BLaER1 treated with 17β-estradiol and CSF1 and Interleukin-3, amounts not matched to agents 10 nM and 100 nM (cell line): Measurements from ENCODE around the gene TGFBR3L.
A peak's percentile ranks its signal among the peaks of the same experiment; 100 is the strongest.
"Not testable (repeated sequence)": the region's sequence is repeated elsewhere in the genome, so short reads cannot be mapped to it uniquely, and the experiment has no call there.

ENCODE experiments used
- H3K27ac ChIP-seq, 11 experiments: shearing (Covaris generic); formaldehyde crosslinking; 2 replicates each; pipeline ENCODE4 v1.8.1; 2022
- H3K27me3 ChIP-seq, 11 experiments: shearing (Covaris generic); formaldehyde crosslinking; 2 replicates each; pipeline ENCODE4 v1.8.1; 2022
- H3K36me3 ChIP-seq, 11 experiments: shearing (Covaris generic); formaldehyde crosslinking; 2 replicates each; pipeline ENCODE4 v1.8.1; 2022
- H3K4me1 ChIP-seq, 10 experiments: shearing (Covaris generic); formaldehyde crosslinking; 2 replicates each; pipeline ENCODE4 v1.8.1; 2022
- H3K4me2 ChIP-seq, 11 experiments: shearing (Covaris generic); formaldehyde crosslinking; 2 replicates each; pipeline ENCODE4 v1.8.1; 2022
- H3K4me3 ChIP-seq, 10 experiments: shearing (Covaris generic); formaldehyde crosslinking; 2 replicates each; pipeline ENCODE4 v1.8.1; 2022
- H3K9ac ChIP-seq, 11 experiments: shearing (Covaris generic); formaldehyde crosslinking; 2 replicates each; pipeline ENCODE4 v1.8.1; 2022
- H3K9me3 ChIP-seq, 11 experiments: shearing (Covaris generic); formaldehyde crosslinking; replicated peaks in 1 of 11; 2 replicates each; pipeline ENCODE4 v1.8.1; 2022
- H4K20me1 ChIP-seq, 11 experiments: shearing (Covaris generic); formaldehyde crosslinking; 2 replicates each; pipeline ENCODE4 v1.8.1; 2022
- Cebpa-rat ChIP-seq, 11 experiments: shearing (Covaris generic); IDR thresholded peaks; 2 replicates each; pipeline ENCODE4 v1.8.1; 2022

Gene TGFBR3L

GRCh38 chr19:7887408-7888144, 27.1 kb upstream of the TGFBR3L start:
- Histone ChIP-seq H3K4me3 (no peak overlapping the region), H3K36me3 (no peaks in the 10 kb centered on the region), H4K20me1 (no peaks in the 10 kb centered on the region), H3K27ac (no peak overlapping the region), H3K4me2 (no peak overlapping the region; a peak in 1 of 22 replicates), H3K9me3 (no peaks in the 10 kb centered on the region), H3K27me3 (peaks cover 0 to 22% (median 16%) of the 10 kb centered on the region in 11 experiments; a peak in 14 of 22 replicates), H3K9ac (no peak overlapping the region), H3K4me1 (peaks cover 21 to 55% (median 40%) of the 10 kb centered on the region in 10 experiments)
- no peak for TF ChIP-seq Cebpa-rat (IDR thresholded peaks at IDR 0.05)

GRCh38 chr19:7888145-7888825, 26.3 kb upstream of the TGFBR3L start, which contains the start of gene LRRC8E:
TSS of gene LRRC8E (plus strand) at chr19:7888510. CDS start at chr19:7895604, 7,094 bp downstream.
- no peaks in the 10 kb centered on the region for H3K9me3 ChIP-seq
- H4K20me1 ChIP-seq, result no peaks in the 10 kb centered on the region
- H3K4me3 ChIP-seq, result no peak within 1 kb of the TSS
- TF ChIP-seq Cebpa-rat (IDR thresholded peaks at IDR 0.05), result no peak
- H3K27me3 ChIP-seq, result peaks cover 0 to 22% (median 16%) of the 10 kb centered on the region in 11 experiments; a peak in 14 of 22 replicates
- H3K36me3 ChIP-seq, result no peaks in the 10 kb centered on the region
- H3K4me2 ChIP-seq, result no peak within 1 kb of the TSS; a peak in 1 of 22 replicates
- H3K4me1 ChIP-seq, result peaks cover 18 to 56% (median 38%) of the 10 kb centered on the region in 10 experiments
- H3K27ac ChIP-seq, result no peak within 1 kb of the TSS
- H3K9ac ChIP-seq, result no peak within 1 kb of the TSS

- H3K27ac ChIP-seq, result no peak overlapping the region
- TF ChIP-seq Cebpa-rat (IDR thresholded peaks at IDR 0.05), result no peak
- no peak overlapping the region for H3K9ac ChIP-seq
Measured at GRCh38 chr19:7888826-7889217, 25.8 kb upstream of the TGFBR3L start.

DNA sequence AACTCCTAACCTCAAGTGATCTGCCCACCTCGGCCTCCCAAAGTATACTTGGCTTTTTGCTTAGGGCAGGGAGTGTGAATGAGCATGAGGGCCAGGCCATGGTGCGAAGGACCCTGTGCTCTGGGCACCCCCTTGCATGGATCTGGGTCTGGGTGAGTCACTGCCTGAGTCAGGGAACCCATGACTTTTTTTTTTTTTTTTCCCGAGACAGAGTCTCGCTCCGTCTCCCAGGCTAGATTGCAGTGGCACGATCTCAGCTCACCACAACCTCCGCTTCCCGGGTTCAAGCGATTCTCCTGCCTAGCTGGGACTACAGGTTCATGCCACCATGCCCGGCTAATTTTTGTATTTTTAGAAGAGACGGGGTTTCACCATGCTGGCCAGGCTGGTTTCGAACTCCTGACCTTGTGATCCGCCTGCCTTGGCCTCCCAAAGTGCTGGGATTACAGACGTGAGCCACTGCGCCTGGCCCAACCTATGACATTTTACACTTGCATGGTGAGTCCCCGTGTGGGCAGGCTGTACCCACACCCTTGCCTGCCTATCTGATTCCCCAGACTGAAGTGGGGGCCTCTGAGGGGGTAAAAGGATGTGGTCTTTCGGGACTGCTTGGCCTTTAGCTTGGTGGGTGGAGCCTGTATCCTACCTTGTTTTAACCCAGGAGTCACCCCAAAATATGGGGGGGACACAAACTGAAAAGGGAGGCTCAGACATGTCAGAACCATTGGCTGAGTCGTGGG, 21.1 kb upstream of the TGFBR3L start:
- H3K4me3 ChIP-seq, H4K20me1 ChIP-seq, H3K9me3 ChIP-seq, H3K27ac ChIP-seq, H3K9ac ChIP-seq, H3K36me3 ChIP-seq: not testable (repeated sequence)
- peaks cover 0 to 11% (median 7%) of the 10 kb centered on the region in 11 experiments; a peak in 14 of 22 replicates for H3K27me3 ChIP-seq
- H3K4me2 ChIP-seq, result 0 out of 22 replicates have a peak overlapping the region, but pooled peaks of 1 of the 11 experiments have one; percentile 77
- H3K4me1 ChIP-seq, result peaks cover 9 to 43% (median 29%) of the 10 kb centered on the region in 10 experiments

More at GRCh38 chr19:7888826-7889217, 25.8 kb upstream of the TGFBR3L start:
- no peaks in the 10 kb centered on the region for H4K20me1 ChIP-seq
- no peak overlapping the region for H3K4me3 ChIP-seq
- no peaks in the 10 kb centered on the region for H3K36me3 ChIP-seq
- H3K4me1 ChIP-seq, result peaks cover 12 to 56% (median 35%) of the 10 kb centered on the region in 10 experiments
- H3K27me3 ChIP-seq, result peaks cover 0 to 22% (median 16%) of the 10 kb centered on the region in 11 experiments; a peak in 14 of 22 replicates
- H3K9me3 ChIP-seq, result no peaks in the 10 kb centered on the region
- no peak overlapping the region for H3K4me2 ChIP-seq

GRCh38 chr19:7894612-7895309, 19.9 kb upstream of the TGFBR3L start:
- Histone ChIP-seq H3K27me3 (no peaks in the 10 kb centered on the region), H3K9ac (peak overlapping the region in 1 of 11 experiments; percentile 37; a peak in 1 of 22 replicates), H3K27ac (no peak overlapping the region), H3K4me1 (peaks cover 9 to 43% (median 29%) of the 10 kb centered on the region in 10 experiments), H3K4me2 (no peak overlapping the region), H3K9me3 (no peaks in the 10 kb centered on the region), H3K4me3 (no peak overlapping the region), H3K36me3 (no peaks in the 10 kb centered on the region), H4K20me1 (no peaks in the 10 kb centered on the region; a peak in 1 of 22 replicates)
- TF ChIP-seq Cebpa-rat (IDR thresholded peaks at IDR 0.05), result no peak

GRCh38 chr19:7895565-7895964, 19.1 kb upstream of the TGFBR3L start:
- Histone ChIP-seq H3K4me1 (peaks cover 9 to 40% (median 29%) of the 10 kb centered on the region in 10 experiments), H3K27ac (no peak overlapping the region), H3K4me2 (no peak overlapping the region), H3K27me3 (no peaks in the 10 kb centered on the region), H3K4me3 (no peak overlapping the region), H3K9me3 (no peaks in the 10 kb centered on the region), H4K20me1 (no peaks in the 10 kb centered on the region; a peak in 1 of 22 replicates), H3K36me3 (no peaks in the 10 kb centered on the region), H3K9ac (no peak overlapping the region)
- no peak for TF ChIP-seq Cebpa-rat (IDR thresholded peaks at IDR 0.05)

GRCh38 chr19:7897292-7897691, 17.3 kb upstream of the TGFBR3L start:
- Histone ChIP-seq H3K4me1 (peaks cover 6 to 28% (median 17%) of the 10 kb centered on the region in 10 experiments; a peak in 19 of 20 replicates), H3K27ac (no peak overlapping the region), H3K4me2 (no peak overlapping the region), H3K36me3 (no peaks in the 10 kb centered on the region), H4K20me1 (no peaks in the 10 kb centered on the region; a peak in 1 of 22 replicates), H3K4me3 (no peak overlapping the region), H3K9ac (no peak overlapping the region), H3K9me3 (no peaks in the 10 kb centered on the region), H3K27me3 (no peaks in the 10 kb centered on the region)
- TF ChIP-seq Cebpa-rat (IDR thresholded peaks at IDR 0.05), result no peak

GRCh38 chr19:7898967-7899366, 15.7 kb upstream of the TGFBR3L start:
- Histone ChIP-seq H3K4me2 (no peak overlapping the region), H3K36me3 (no peaks in the 10 kb centered on the region), H3K27me3 (no peaks in the 10 kb centered on the region), H4K20me1 (no peaks in the 10 kb centered on the region; a peak in 2 of 22 replicates), H3K27ac (no peak overlapping the region), H3K4me3 (no peak overlapping the region), H3K9ac (no peak overlapping the region), H3K9me3 (no peaks in the 10 kb centered on the region), H3K4me1 (peaks cover 10 to 29% (median 14%) of the 10 kb centered on the region in 10 experiments)
- TF ChIP-seq Cebpa-rat (IDR thresholded peaks at IDR 0.05), result no peak
